Lung microvascular endothelial cell (primary cell): ENCODE measurements around the gene HIGD2B. TPM values are rescaled to one million over a fixed set of nuclear protein-coding genes. Genes with fewer than 3 reads are reported as not detected.
"Not testable (repeated sequence)": the region's sequence is repeated elsewhere in the genome, so short reads cannot be mapped to it uniquely, and the experiment has no call there.

Experiments
- DNase-seq, 2 donors: peaks; one replicate each; pipeline versions ENCODE4 v3.0.0 to v3.0.0-alpha.2; 2010; ENCODE audit warnings: low read depth in 2 of 2
- total RNA-seq: library from RNA; depleted of rRNA; stranded (reverse); fragments of >200 nt; gene quantifications from 2 replicates; pipeline ENCODE4 v1.2.1, GENCODE V29; 2014

Gene HIGD2B, protein sequence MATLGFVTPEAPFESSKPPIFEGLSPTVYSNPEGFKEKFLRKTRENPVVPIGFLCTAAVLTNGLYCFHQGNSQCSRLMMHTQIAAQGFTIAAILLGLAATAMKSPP
- under 0.01 TPM in 1 of 2 replicates, not detected in the other for total RNA-seq

GRCh38 chr15:72685925-72686794 is at the start of gene HIGD2B, which contains the start of gene BBS4:
TSS of gene HIGD2B (minus strand) at chr15:72686182. CDS start at chr15:72676374, 9,808 bp downstream.
TSS of gene BBS4 (plus strand) at chr15:72686207. CDS start at chr15:72686228, 21 bp downstream.
- peak; percentile 76 to 86 for DNase-seq

DNA sequence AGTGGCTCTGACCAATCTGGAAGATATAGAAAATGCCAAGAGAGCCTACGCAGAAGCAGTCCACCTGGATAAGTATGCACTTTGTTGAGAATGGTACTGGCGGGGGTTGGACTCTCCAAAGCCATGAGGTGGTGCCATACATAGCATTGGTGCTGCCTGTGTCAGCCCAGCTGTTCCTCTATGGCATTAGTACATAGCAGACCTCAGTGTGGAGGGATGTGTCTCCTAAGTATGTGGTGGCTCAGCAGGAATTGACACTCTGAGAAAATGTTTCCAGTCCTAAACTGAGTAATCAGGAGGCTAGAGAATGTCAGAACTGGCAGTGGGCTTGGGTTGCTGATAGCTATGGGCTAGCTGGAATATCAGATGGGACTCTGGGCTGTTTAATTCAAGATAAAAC is 49.1 kb upstream of the HIGD2B start:
- no peak for DNase-seq

- no peak for DNase-seq
These were observed 48.2 kb upstream of the HIGD2B start for GRCh38 chr15:72733941-72734738.

DNA sequence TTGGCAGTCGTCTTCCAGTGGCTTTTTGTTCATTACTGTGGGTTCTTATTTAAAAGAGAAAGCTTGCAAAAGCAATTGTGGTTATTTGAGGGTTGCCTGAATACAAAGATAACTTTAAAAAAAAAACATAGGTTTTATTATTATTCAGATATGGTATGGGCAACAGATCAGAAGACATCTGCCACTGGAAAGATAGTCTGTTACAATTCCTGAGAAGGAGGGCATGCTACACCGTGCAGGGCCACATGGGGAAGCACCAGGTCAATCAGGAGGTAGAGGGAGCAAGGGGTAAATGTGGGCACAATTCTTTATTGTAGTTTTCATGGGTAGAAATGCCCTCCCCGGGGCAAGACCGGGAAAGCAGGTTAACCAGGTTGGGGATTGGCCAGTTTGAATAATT is 46.5 kb upstream of the HIGD2B start:
- DNase-seq = no peak

- DNase-seq = no peak
These were observed 46.1 kb upstream of the HIGD2B start for GRCh38 chr15:72732086-72732485.

DNA sequence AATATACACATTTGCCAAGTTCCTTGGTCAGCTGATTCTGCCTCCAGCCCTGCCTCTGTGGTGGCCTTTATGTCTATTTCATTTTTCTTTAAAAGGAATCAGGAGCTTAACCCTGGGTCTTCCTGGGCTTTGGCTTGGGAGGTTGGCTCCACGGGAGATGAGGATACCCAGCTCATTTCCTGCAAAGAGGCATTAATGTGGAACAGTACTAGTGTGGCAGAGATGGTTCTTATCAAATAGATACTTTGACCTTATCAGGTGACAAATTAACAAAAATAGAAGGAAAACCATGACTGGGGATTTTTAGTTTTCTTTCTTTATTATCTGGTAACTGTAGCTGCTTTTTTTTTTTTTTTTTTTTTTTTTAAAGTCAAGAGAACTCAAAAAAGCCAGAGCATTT is 42.8 kb upstream of the HIGD2B start:
- DNase-seq = no peak

- peak in 1 of 2 donors; percentile 41 for DNase-seq
These were observed 42.3 kb upstream of the HIGD2B start for GRCh38 chr15:72728249-72728648.

DNA sequence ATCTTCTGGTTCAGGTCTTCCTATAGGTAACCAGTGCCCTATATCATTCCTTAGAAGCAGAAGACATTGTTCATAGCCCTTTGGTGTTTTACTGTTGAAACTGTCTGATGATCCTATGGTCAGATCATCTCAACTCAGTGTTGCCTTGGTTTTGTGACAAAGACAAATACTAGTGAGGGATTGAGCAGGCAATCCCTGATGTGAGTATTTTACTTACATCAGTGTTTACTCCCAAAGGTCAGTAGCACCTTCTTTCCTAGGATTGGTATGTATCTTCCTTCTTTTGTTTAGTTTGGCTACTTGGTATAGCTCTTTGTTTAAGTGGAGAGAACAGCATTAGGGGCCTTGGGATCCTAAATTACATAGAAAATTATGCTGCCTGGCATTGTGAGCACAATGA is 41.2 kb upstream of the HIGD2B start:
- DNase-seq = no peak

DNA sequence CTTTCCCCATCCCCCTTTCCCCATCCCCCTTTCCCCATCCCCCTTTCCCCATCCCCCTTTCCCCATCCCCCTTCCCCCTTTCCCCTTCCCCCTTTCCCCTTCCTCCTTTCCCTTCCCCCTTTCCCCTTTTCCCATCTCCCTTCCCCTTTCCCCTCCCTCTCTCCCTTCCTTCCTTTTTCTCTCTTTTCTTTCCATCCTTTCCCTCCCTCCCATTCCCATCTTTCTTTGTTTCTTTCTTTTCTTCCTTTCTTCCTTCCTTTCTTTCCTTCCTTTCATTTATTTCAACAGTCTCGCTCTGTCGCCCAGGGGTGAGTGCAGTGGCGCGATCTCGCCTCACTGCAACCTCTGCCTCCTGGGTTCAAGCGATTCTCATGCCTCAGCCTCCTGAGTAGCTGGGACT is 39.9 kb upstream of the HIGD2B start:
- DNase-seq = not testable (repeated sequence)

GRCh38 chr15:72725446-72725845 is 39.5 kb upstream of the HIGD2B start:
- no peak for DNase-seq

DNA sequence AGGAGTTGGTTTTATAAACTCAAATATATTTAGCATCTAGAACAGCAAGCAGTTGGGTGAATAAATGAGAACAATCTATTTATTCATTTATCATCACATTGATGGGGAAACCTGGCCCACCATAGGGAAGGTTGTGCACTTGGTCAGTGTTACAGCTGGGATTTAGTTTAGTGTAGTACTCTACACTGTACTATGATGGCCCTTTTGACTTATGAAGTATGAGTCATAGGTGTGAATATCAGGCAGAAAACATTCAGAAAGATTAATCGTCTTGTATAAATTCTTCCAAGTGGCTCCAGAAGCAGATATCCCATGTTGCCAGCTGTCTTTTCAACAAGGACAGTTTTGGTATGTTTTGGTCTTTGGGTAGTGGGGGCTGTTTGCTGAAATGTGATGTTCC is 38.0 kb upstream of the HIGD2B start:
- DNase-seq = peak in 1 of 2 donors; percentile 18

- DNase-seq = peak; percentile 77 to 82
These were observed 36.2 kb upstream of the HIGD2B start for GRCh38 chr15:72722071-72722696.

- not testable (repeated sequence) for DNase-seq
These were observed 22.7 kb upstream of the HIGD2B start for GRCh38 chr15:72708551-72709303.

GRCh38 chr15:72706266-72706665 is 20.3 kb upstream of the HIGD2B start:
- no peak for DNase-seq

GRCh38 chr15:72700076-72700475 is 14.1 kb upstream of the HIGD2B start:
- DNase-seq = no peak

DNA sequence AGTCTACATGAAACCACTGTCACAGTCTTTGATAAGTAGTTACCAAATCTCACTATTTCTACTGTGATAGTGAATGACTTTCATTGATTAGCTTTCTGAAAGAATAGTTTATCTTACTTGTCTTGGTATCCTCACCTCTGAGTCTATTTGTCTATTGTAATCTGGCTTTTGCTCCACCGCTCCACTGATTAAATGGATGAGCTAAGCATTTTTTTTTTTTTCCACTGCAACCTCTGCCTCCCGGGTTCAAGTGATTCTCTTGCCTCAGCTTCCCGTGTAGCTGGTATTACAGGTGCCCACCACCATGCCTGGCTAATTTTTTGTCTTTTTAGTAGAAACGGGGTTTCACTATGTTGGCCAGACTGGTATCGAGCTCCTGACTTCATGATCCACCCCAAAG is 13.0 kb upstream of the HIGD2B start:
- DNase-seq = no peak

- DNase-seq = no peak
These were observed 5.0 kb upstream of the HIGD2B start for GRCh38 chr15:72690938-72691337.

DNA sequence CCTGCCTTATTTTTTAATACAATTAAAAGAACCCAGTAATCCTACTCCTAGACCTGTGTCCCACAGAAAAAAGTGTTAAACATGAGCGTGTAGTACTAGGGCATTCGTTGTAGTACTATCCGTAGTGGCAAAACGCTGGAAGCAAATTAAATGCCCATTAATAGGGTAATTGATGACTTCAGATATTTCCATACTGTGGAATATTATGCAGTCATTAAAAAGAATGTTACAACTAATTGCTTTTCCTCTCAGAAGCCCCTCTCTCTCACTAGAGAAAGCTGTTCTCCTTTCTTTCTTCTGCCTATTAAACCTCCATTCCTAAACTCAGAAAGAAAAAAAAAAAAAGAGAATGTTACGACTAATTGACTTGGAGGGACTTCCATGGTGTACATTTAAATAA is 2.7 kb upstream of the HIGD2B start:
- no peak for DNase-seq

DNA sequence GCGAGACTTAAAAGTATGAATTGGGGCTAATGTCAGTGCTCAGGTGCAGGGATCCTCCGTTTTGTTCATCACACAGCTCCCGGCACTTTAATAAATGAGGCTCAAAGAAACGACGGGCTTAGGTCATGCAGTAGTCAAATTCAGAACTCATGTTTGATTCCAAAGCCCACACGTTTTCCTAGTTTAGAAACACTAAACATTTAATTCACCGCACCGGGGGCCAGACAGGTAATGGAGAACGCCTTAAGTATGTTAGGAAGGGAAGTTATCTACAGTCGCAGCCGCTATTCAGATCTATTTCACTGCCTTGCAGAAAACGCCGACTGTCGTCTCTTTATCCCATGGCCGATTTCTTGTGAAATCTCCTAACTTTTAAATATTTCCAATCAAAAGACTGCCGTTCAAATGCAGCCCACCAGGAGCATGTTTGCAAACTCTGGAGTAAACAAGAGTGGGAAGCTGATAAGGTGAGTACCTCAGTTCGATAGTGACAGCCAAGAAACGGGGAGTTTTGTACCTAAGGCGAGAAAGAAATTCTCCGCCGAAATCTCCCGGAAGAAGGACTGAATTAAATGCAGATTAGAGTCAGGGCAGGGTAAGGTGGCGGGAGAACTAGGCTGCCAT is 569 bp downstream of the HIGD2B start:
- DNase-seq = peak in 1 of 2 donors; percentile 1

DNA sequence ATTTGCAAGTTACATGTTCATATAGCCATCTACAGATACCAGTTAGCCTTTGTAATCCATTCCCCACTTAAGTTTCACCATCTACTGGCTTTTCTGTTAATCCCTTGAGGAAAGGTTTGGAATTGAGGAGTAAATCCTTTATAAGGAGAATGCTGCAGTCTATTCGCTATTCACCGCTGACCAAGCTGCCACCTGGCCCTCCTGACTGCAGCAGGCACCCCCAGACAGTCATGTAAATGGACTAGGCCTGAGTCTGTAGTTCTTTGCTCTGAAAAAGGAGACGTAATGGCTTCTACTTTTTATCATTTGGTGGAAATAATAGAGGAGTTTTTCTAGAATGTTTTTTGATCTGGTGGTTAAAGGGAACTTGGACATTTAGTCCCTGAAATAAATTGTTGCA is 3.2 kb downstream of the HIGD2B start:
- DNase-seq = no peak
